ENCODE data around the gene FAM193A.

GRCh38 chr4:2576290-2576689 lies 39.8 kb downstream of the FAM193A start:
- TF ChIP-seq CTCF (IDR thresholded peaks at IDR 0.05) (no peak), POLR2A (IDR thresholded peaks at IDR 0.05) (no peak)
